Measurements from ENCODE around the gene ANGPTL5.
"Not testable (repeated sequence)": the region's sequence is repeated elsewhere in the genome, so short reads cannot be mapped to it uniquely, and the experiment has no call there.

ANGPTL5 gene

GRCh38 chr11:101907815-101908214, 8.5 kb downstream of the ANGPTL5 start:
- no peak for DNase-seq
- intact Hi-C loops (cut with DNase I), result no loop called here

- intact Hi-C loops (cut with DNase I), result no loop called here
These were observed 21.8 kb downstream of the ANGPTL5 start for GRCh38 chr11:101894505-101894904.

GRCh38 chr11:101889767-101890166, 26.6 kb downstream of the ANGPTL5 start:
- intact Hi-C loops (cut with DNase I), result no loop called here
- DNase-seq, result no peak

More at GRCh38 chr11:101894505-101894904, 21.8 kb downstream of the ANGPTL5 start:
- DNase-seq, result peak in 1 of 42 donors; percentile 22

GRCh38 chr11:101885631-101886030, 30.7 kb downstream of the ANGPTL5 start:
- no peak for DNase-seq
- intact Hi-C loops (cut with DNase I), result no loop called here

GRCh38 chr11:101881586-101881985, 34.7 kb downstream of the ANGPTL5 start:
- intact Hi-C loops (cut with DNase I), result no loop called here
- no peak for DNase-seq

- intact Hi-C loops (cut with DNase I), result no loop called here
- DNase-seq, result peak in 1 of 42 donors; percentile 8
These were observed 36.1 kb downstream of the ANGPTL5 start for GRCh38 chr11:101880222-101880621.

- intact Hi-C loops (cut with DNase I), result no loop called here
- peak in 6 of 42 donors; percentile 4 to 43 (median 24) for DNase-seq
These were observed 44.0 kb downstream of the ANGPTL5 start for GRCh38 chr11:101872171-101872882.

GRCh38 chr11:101870510-101870909, 45.8 kb downstream of the ANGPTL5 start:
- intact Hi-C loops (cut with DNase I), result no loop called here
- no peak for DNase-seq

- intact Hi-C loops (cut with DNase I), result loop anchor here (10.0 kb wide), 1 partner anchor 147 kb away; no protein-coding TSS in a partner anchor
- DNase-seq, result no peak
These were observed 48.4 kb downstream of the ANGPTL5 start for GRCh38 chr11:101867951-101868350.

GRCh38 chr11:101866619-101867491, 49.5 kb downstream of the ANGPTL5 start:
- DNase-seq, result no peak
- intact Hi-C loops (cut with DNase I), result loop anchor here (10.0 kb wide), 1 partner anchor 148 kb away; no protein-coding TSS in a partner anchor

GRCh38 chr11:101864098-101864497, 52.2 kb downstream of the ANGPTL5 start:
- DNase-seq, result no peak
- intact Hi-C loops (cut with DNase I), result loop anchor here (10.0 kb wide), 1 partner anchor 151 kb away; no protein-coding TSS in a partner anchor

GRCh38 chr11:101863361-101863760, 53.0 kb downstream of the ANGPTL5 start:
- no peak for DNase-seq
- intact Hi-C loops (cut with DNase I), result loop anchor here (10.0 kb wide), 1 partner anchor 151 kb away; no protein-coding TSS in a partner anchor

GRCh38 chr11:101862391-101863233, 53.7 kb downstream of the ANGPTL5 start:
- intact Hi-C loops (cut with DNase I), result loop anchor here (10.0 kb wide), 1 partner anchor 152 kb away; no protein-coding TSS in a partner anchor
- peak in 6 of 42 donors; percentile 2 to 38 (median 10) for DNase-seq

- DNase-seq, result peak in 35 of 42 donors; percentile 2 to 78 (median 37)
- intact Hi-C loops (cut with DNase I), result loop anchor here (10.0 kb wide), 1 partner anchor 154 kb away; no protein-coding TSS in a partner anchor
These were observed 55.5 kb downstream of the ANGPTL5 start for GRCh38 chr11:101860696-101861427.

- not testable (repeated sequence) for DNase-seq
These were observed 64.1 kb downstream of the ANGPTL5 start for GRCh38 chr11:101852260-101852659.

GRCh38 chr11:101848262-101848661, 68.1 kb downstream of the ANGPTL5 start:
- intact Hi-C loops (cut with DNase I), result loop anchor here (10.0 kb wide), 1 partner anchor 393 kb away; no protein-coding TSS in a partner anchor
- peak in 1 of 42 donors; percentile 9 for DNase-seq

More at GRCh38 chr11:101852260-101852659, 64.1 kb downstream of the ANGPTL5 start:
- intact Hi-C loops (cut with DNase I), result not testable (repeated sequence)

GRCh38 chr11:101844608-101845007, 71.7 kb downstream of the ANGPTL5 start:
- intact Hi-C loops (cut with DNase I), result loop anchor here (10.0 kb wide), 1 partner anchor 390 kb away; no protein-coding TSS in a partner anchor
- no peak for DNase-seq

- DNase-seq, result no peak
- intact Hi-C loops (cut with DNase I), result loop anchor here (10.0 kb wide), 1 partner anchor 386 kb away; no protein-coding TSS in a partner anchor
These were observed 75.6 kb downstream of the ANGPTL5 start for GRCh38 chr11:101840704-101841103.
